Immature natural killer cell (primary cell): Measurements from ENCODE around the gene BCAP31. TPM values are rescaled to one million over a fixed set of nuclear protein-coding genes. Genes with fewer than 3 reads are reported as not detected.

Experiments used
- DNase-seq, 3 donors: peaks; one replicate each; pipeline ENCODE4 v3.0.0; 2022; ENCODE audit warnings: mixed read lengths in 1 of 3
- H3K27ac Mint-ChIP-seq, 6 donors: one replicate each; pipeline ENCODE4 v1.8.0; 2020; ENCODE audit warnings: mixed read lengths in 6 of 6, mild to moderate bottlenecking in 5 of 6, inconsistent platforms in 4 of 6, moderate library complexity in 3 of 6
- H3K27me3 Mint-ChIP-seq, 3 donors: one replicate each; pipeline ENCODE4 v1.8.0; 2020 to 2021; ENCODE audit warnings: low read depth in 3 of 3, mild to moderate bottlenecking in 3 of 3, mixed read lengths in 3 of 3, moderate library complexity in 3 of 3, inconsistent platforms in 1 of 3
- H3K36me3 Mint-ChIP-seq, 3 donors: one replicate each; pipeline ENCODE4 v1.8.0; 2020; ENCODE audit warnings: mixed read lengths in 3 of 3, inconsistent platforms in 2 of 3, mild to moderate bottlenecking in 2 of 3
- H3K4me1 Mint-ChIP-seq, 2 donors: one replicate each; pipeline ENCODE4 v1.8.0; 2020; ENCODE audit warnings: inconsistent platforms in 2 of 2, mild to moderate bottlenecking in 2 of 2, mixed read lengths in 2 of 2, moderate library complexity in 1 of 2
- H3K4me3 Mint-ChIP-seq, 5 donors: one replicate each; pipeline ENCODE4 v1.8.0; 2020; ENCODE audit warnings: mild to moderate bottlenecking in 5 of 5, mixed read lengths in 5 of 5, inconsistent platforms in 3 of 5, moderate library complexity in 3 of 5
- H3K9me3 Mint-ChIP-seq, 6 donors: one replicate each; pipeline ENCODE4 v1.8.0; 2020; ENCODE audit warnings: mild to moderate bottlenecking in 6 of 6, mixed read lengths in 6 of 6, inconsistent platforms in 4 of 6, moderate library complexity in 3 of 6
- polyA plus RNA-seq, 3 donors: library from polyadenylated mRNA; unstranded; fragments of 300-500 nt; fragmentation: Illumina TruSeq; gene quantifications; one replicate each; pipeline ENCODE4 v1.2.3, GENCODE V29; 2021

The BCAP31 gene
- polyA plus RNA-seq, 3 donors from 2014 or later: 367 to 491 (median 373) TPM

- H3K4me3 Mint-ChIP-seq: no peak overlapping the region
- no peak overlapping the region for H3K27ac Mint-ChIP-seq
- no peaks in the 10 kb centered on the region for H3K4me1 Mint-ChIP-seq
- H3K9me3 Mint-ChIP-seq: no peaks in the 10 kb centered on the region
- H3K36me3 Mint-ChIP-seq: no peaks in the 10 kb centered on the region
- no peak for DNase-seq
- peaks cover 0 to 11% (median 4%) of the 10 kb centered on the region in 3 donors for H3K27me3 Mint-ChIP-seq
These were observed 70.6 kb downstream of the BCAP31 start for GRCh38 chrX:153653556-153653955.

GRCh38 chrX:153651540-153652079 lies 72.6 kb downstream of the BCAP31 start:
- H3K4me3 Mint-ChIP-seq: no peak overlapping the region

GRCh38 chrX:153650959-153651358 lies 73.2 kb downstream of the BCAP31 start:
- Mint-ChIP-seq H3K4me1 (peaks cover 0 to 1% of the 10 kb centered on the region in 2 donors), H3K27me3 (peaks cover 0 to 12% (median 4%) of the 10 kb centered on the region in 3 donors), H3K9me3 (no peaks in the 10 kb centered on the region), H3K27ac (no peak overlapping the region), H3K36me3 (no peaks in the 10 kb centered on the region), H3K4me3 (no peak overlapping the region)
- DNase-seq: no peak

More at GRCh38 chrX:153651540-153652079, 72.6 kb downstream of the BCAP31 start:
- Mint-ChIP-seq H3K36me3 (no peaks in the 10 kb centered on the region), H3K4me1 (peaks cover 0 to 1% of the 10 kb centered on the region in 2 donors), H3K27me3 (peaks cover 0 to 12% (median 4%) of the 10 kb centered on the region in 3 donors), H3K27ac (no peak overlapping the region), H3K9me3 (no peaks in the 10 kb centered on the region)
- DNase-seq: no peak

Other genes starting within 250 kb of the BCAP31 start
- gene BGN, start 229.4 kb downstream of the BCAP31 start, polyA plus RNA-seq: not detected
- gene ATP2B3, start 206.7 kb downstream of the BCAP31 start, polyA plus RNA-seq: not detected
- 10 to 100 TPM; 36.7 to 42.8 (median 38.4) TPM for gene CCNQ, start 125.2 kb downstream of the BCAP31 start, polyA plus RNA-seq
- not detected for gene DUSP9, start 77.2 kb downstream of the BCAP31 start, polyA plus RNA-seq
- gene PNCK, start 50.6 kb downstream of the BCAP31 start, polyA plus RNA-seq: not detected
- gene SLC6A8, start 36.5 kb downstream of the BCAP31 start, polyA plus RNA-seq: under 1 TPM in 2 of 3 donors, not detected in 1; 0.07 to 0.09 TPM
- gene ABCD1, start 469 bp upstream of the BCAP31 start, polyA plus RNA-seq: 1 to 10 TPM; 1.7 to 3.2 (median 2.0) TPM
- gene PLXNB3, start 39.9 kb upstream of the BCAP31 start, polyA plus RNA-seq: not detected
- gene SRPK3, start 56.7 kb upstream of the BCAP31 start, polyA plus RNA-seq: not detected
- gene IDH3G, start 70.0 kb upstream of the BCAP31 start, polyA plus RNA-seq: 100 to 1,000 TPM in 2 of 3 donors, 10 to 100 TPM in 1; 95.6 to 131 (median 118) TPM
- gene SSR4, start 70.3 kb upstream of the BCAP31 start, polyA plus RNA-seq: 100 to 1,000 TPM; 535 to 803 (median 726) TPM
- 10 to 100 TPM in 1 of 3 donors, 1 to 10 TPM in 1, under 1 TPM in 1; 0.93 to 11.4 (median 6.1) TPM for gene PDZD4, start 106.2 kb upstream of the BCAP31 start, polyA plus RNA-seq
- not detected for gene L1CAM, start 161.8 kb upstream of the BCAP31 start, polyA plus RNA-seq
- gene AVPR2, start 180.3 kb upstream of the BCAP31 start, polyA plus RNA-seq: not detected
- 100 to 1,000 TPM in 1 of 3 donors, 10 to 100 TPM in 2; 54.6 to 122 (median 75.7) TPM for gene ARHGAP4, start 201.9 kb upstream of the BCAP31 start, polyA plus RNA-seq
- gene NAA10, start 210.7 kb upstream of the BCAP31 start, polyA plus RNA-seq: 100 to 1,000 TPM in 2 of 3 donors, 10 to 100 TPM in 1; 70.6 to 126 (median 104) TPM
- gene RENBP, start 220.3 kb upstream of the BCAP31 start, polyA plus RNA-seq: 1 to 10 TPM in 1 of 3 donors, under 1 TPM in 1, not detected in 1; 0.93 to 3.1 TPM
- gene HCFC1, start 247.4 kb upstream of the BCAP31 start, polyA plus RNA-seq: 10 to 100 TPM in 1 of 3 donors, 1 to 10 TPM in 2; 1.0 to 14.6 (median 2.9) TPM
- gene TMEM187, start 248.4 kb upstream of the BCAP31 start, polyA plus RNA-seq: 10 to 100 TPM in 1 of 3 donors, 1 to 10 TPM in 2; 4.1 to 17.5 (median 5.2) TPM